Osteoblast (primary cell): ENCODE results near the gene FIZ1. TPM values are rescaled to one million over a fixed set of nuclear protein-coding genes. Genes with fewer than 3 reads are reported as not detected.
"Not testable (repeated sequence)": the region's sequence is repeated elsewhere in the genome, so short reads cannot be mapped to it uniquely, and the experiment has no call there.

Experiments
- DNase-seq: peaks from one replicate; pipeline ENCODE4 v3.0.0; 2011; ENCODE audit warnings: low spot score, mixed read lengths; ENCODE audit not compliant: insufficient read length; ENCODE audit errors: missing footprints
- H2AFZ ChIP-seq: 2 replicates; pipeline ENCODE4 v1.6.0; 2011; ENCODE audit warnings: mild to moderate bottlenecking, low read length
- H3K27ac ChIP-seq: 2 replicates; pipeline ENCODE4 v1.5.1; 2011; ENCODE audit warnings: mild to moderate bottlenecking, low read depth, low read length, moderate library complexity
- H3K27me3 ChIP-seq: 2 replicates; pipeline ENCODE4 v1.6.0; 2012; ENCODE audit warnings: mild to moderate bottlenecking, control low read depth, inconsistent platforms, low read length, moderate library complexity; ENCODE audit not compliant: insufficient read depth
- H3K36me3 ChIP-seq: 2 replicates; pipeline ENCODE4 v1.5.1; 2011; ENCODE audit warnings: mild to moderate bottlenecking, low read length, control low read depth, moderate library complexity; ENCODE audit not compliant: insufficient read depth
- H3K4me1 ChIP-seq: 2 replicates; pipeline ENCODE4 v1.5.1; 2011; ENCODE audit warnings: mild to moderate bottlenecking, low read length, control low read depth, moderate library complexity; ENCODE audit not compliant: insufficient read depth
- H3K4me2 ChIP-seq: 2 replicates; pipeline ENCODE4 v1.6.0; 2011; ENCODE audit warnings: mild to moderate bottlenecking, low read length; ENCODE audit not compliant: insufficient read depth
- H3K4me3 ChIP-seq: fragments of 200-600 bp; sonication (generic); 3 replicates; pipeline ENCODE4 v1.5.1; 2012; ENCODE audit warnings: mild to moderate bottlenecking, low read length, inconsistent platforms; ENCODE audit not compliant: insufficient read depth
- H3K79me2 ChIP-seq: 2 replicates; pipeline ENCODE4 v1.6.0; 2012; ENCODE audit warnings: mild to moderate bottlenecking, low read length, control low read depth, inconsistent platforms; ENCODE audit not compliant: insufficient read depth
- H3K9me3 ChIP-seq: 2 replicates; pipeline ENCODE4 v1.5.1; 2011; ENCODE audit warnings: low read depth, low read length, control low read depth
- H4K20me1 ChIP-seq: 2 replicates; pipeline ENCODE4 v1.6.0; 2012; ENCODE audit warnings: mild to moderate bottlenecking, low read length, control low read depth; ENCODE audit not compliant: insufficient read depth
- total RNA-seq: library from RNA; depleted of rRNA; stranded (reverse); fragments of >200 nt; gene quantifications from 2 replicates; pipeline ENCODE4 v1.2.3, GENCODE V29; 2012
- TF ChIP-seq, protein P1 (sequence below): IDR thresholded peaks from 2 replicates; pipeline ENCODE4 v1.5.1; 2011; ENCODE audit warnings: mild to moderate bottlenecking, low read depth, low read length, moderate library complexity; ENCODE audit errors: extremely low read depth

Gene FIZ1
- total RNA-seq, 1 donor = 3.6 TPM

DNA sequence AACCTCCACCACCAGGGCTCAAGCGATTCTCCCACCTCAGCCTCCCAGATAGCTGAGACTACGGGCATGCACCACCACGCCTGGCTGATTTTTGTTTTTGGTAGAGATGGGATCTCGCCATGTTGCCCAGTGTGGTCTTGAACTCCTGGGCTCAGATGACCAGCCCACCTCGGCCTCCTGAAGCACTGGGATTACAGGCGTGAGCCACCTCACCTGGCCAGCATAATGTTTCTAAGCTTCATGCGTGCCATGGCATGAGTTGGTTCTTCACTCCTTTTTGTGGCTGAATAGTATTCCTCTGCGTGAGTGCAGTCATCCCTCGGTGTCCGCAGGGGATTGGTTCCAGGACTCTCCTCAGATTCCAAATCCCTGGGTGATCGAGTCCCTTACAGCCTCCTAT is 14.4 kb downstream of the FIZ1 start:
- peak; percentile 42 for DNase-seq
- no peaks in the 10 kb centered on the region for H3K36me3 ChIP-seq
- TF ChIP-seq, protein P1, sequence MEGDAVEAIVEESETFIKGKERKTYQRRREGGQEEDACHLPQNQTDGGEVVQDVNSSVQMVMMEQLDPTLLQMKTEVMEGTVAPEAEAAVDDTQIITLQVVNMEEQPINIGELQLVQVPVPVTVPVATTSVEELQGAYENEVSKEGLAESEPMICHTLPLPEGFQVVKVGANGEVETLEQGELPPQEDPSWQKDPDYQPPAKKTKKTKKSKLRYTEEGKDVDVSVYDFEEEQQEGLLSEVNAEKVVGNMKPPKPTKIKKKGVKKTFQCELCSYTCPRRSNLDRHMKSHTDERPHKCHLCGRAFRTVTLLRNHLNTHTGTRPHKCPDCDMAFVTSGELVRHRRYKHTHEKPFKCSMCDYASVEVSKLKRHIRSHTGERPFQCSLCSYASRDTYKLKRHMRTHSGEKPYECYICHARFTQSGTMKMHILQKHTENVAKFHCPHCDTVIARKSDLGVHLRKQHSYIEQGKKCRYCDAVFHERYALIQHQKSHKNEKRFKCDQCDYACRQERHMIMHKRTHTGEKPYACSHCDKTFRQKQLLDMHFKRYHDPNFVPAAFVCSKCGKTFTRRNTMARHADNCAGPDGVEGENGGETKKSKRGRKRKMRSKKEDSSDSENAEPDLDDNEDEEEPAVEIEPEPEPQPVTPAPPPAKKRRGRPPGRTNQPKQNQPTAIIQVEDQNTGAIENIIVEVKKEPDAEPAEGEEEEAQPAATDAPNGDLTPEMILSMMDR = no peak
- no peaks in the 10 kb centered on the region for H4K20me1 ChIP-seq
- no peak overlapping the region for H3K4me2 ChIP-seq
- no peak overlapping the region for H3K4me3 ChIP-seq
- no peak overlapping the region for H2AFZ ChIP-seq
- no peak overlapping the region for H3K27ac ChIP-seq
- peaks cover 23% of the 10 kb centered on the region for H3K4me1 ChIP-seq
- H3K79me2 ChIP-seq = peaks cover 12% of the 10 kb centered on the region
- H3K9me3 ChIP-seq = no peaks in the 10 kb centered on the region
- H3K27me3 ChIP-seq = no peaks in the 10 kb centered on the region

DNA sequence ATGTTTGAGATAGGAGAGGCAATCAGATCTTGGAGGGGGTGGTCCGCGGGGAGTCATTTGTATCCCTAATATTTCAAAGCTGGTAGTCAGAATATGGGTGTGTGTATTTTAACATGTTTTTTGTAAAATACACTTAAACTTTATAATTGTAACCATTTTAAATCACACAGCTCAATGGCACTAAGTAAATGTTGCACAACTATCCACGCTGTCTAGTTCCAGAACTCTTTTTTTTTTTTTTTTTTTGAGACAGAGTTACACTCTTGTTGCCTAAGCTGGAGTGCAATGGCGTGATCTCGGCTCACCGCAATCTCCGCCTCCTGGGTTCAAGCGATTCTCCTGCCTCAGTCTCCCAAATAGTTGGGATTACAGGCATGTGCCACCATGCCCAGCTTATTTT is 15.4 kb downstream of the FIZ1 start:
- not testable (repeated sequence) for H4K20me1 ChIP-seq, H2AFZ ChIP-seq, DNase-seq, H3K4me2 ChIP-seq, H3K27ac ChIP-seq, H3K36me3 ChIP-seq, H3K9me3 ChIP-seq, H3K4me3 ChIP-seq, H3K27me3 ChIP-seq
- peaks cover 22% of the 10 kb centered on the region for H3K79me2 ChIP-seq
- peaks cover 23% of the 10 kb centered on the region for H3K4me1 ChIP-seq

DNA sequence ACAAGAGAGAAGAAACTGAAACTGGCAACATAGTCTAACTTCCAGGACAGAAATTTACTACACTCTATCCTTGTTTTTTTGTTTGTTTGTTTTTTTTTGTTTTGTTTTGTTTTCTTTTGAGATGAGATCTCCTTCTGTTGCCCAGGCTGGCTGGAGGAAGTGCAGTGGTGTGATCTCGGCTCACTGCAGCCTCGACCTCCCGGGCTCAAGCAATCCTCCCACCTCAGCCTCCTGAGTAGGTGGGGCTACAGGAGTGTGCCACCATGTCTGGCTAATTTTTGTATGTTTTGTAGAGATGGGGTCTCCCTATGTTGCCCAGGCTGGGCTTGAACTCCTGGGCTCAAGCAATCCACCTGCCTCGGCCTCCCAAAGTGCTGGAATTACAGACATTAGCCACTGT is 17.0 kb downstream of the FIZ1 start:
- not testable (repeated sequence) for DNase-seq, H3K27me3 ChIP-seq, H3K36me3 ChIP-seq, H2AFZ ChIP-seq, H4K20me1 ChIP-seq, H3K27ac ChIP-seq, H3K9me3 ChIP-seq, H3K4me3 ChIP-seq
- peaks cover 23% of the 10 kb centered on the region for H3K79me2 ChIP-seq
- peaks cover 23% of the 10 kb centered on the region for H3K4me1 ChIP-seq
- peak overlapping the region; percentile 27 for H3K4me2 ChIP-seq

DNA sequence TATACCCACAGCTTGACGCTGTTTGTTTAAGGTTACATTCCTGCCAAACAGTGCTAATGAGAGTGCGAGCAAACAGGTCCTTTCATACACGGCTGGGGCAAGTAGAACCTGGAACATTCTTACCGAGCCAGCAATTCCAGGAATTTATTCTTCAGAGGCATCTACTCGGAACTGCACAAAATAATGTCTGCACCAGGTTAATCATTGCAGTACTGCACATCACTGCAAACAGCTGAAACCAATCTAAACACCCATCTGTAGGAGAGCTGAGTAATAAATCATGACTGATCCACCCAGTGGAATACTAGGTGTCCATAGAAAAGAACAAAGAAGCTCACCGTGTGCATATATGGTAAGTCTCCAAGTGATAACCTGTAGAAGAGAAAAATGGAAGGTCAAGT is 17.5 kb downstream of the FIZ1 start:
- Histone ChIP-seq H2AFZ (no peak overlapping the region), H3K27ac (no peak overlapping the region), H3K4me3 (no peak overlapping the region), H3K36me3 (peaks cover 8% of the 10 kb centered on the region), H3K4me1 (peaks cover 19% of the 10 kb centered on the region), H3K9me3 (no peaks in the 10 kb centered on the region), H3K27me3 (no peaks in the 10 kb centered on the region), H4K20me1 (no peaks in the 10 kb centered on the region), H3K79me2 (peaks cover 23% of the 10 kb centered on the region), H3K4me2 (peak overlapping the region; percentile 90)
- TF ChIP-seq, protein P1 = no peak
- DNase-seq = peak; percentile 58

DNA sequence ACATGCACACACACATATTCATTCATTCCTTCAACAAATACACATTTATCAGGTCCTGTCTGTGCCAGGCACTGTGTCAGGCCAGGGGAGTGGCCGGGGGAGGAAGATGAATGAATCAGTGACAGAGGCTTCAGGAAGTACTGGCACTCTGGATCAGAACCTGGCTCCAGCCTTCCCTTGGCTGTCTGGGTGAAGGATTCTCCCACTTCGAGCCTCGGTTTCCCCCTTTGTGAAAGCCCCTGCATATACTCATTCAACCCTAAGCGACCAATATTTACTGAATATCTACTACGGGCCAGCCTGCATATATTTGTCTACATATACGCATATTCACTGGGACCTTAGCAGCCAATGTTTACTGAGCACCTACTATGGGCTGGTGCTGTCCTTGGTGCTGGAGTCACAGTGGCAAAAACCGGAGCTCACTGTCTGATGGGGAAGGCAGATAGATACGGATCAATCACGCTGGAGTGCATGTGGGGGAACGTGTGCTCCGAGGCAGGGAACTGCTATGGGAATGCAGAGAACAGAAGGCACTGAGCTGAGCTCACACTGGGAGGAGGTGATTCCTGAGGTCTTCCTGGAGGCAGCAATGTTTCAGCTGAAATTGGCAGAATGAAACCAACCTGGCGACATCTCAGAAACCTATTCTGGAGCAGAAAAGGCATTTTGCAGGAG is 18.0 kb downstream of the FIZ1 start:
- Histone ChIP-seq H3K9me3 (no peaks in the 10 kb centered on the region), H2AFZ (peak overlapping the region; percentile 92), H3K4me3 (peak overlapping the region; percentile 93), H4K20me1 (no peaks in the 10 kb centered on the region), H3K27ac (peak overlapping the region; percentile 61), H3K27me3 (no peaks in the 10 kb centered on the region), H3K4me1 (peaks cover 16% of the 10 kb centered on the region), H3K36me3 (peaks cover 10% of the 10 kb centered on the region), H3K4me2 (peak overlapping the region; percentile 90), H3K79me2 (peaks cover 23% of the 10 kb centered on the region)
- TF ChIP-seq, protein P1 = no peak
- peak; percentile 62 for DNase-seq
